ENCODE measurements around the gene TROAP. TPM values are rescaled to one million over a fixed set of nuclear protein-coding genes. Genes with fewer than 3 reads are reported as not detected.

The TROAP gene
- total RNA-seq, 2 donors from 2014 or later, result 60.5 to 87.4 TPM

- Mint-ChIP-seq H3K4me1 (peaks cover 12% of the 10 kb centered on the region), H3K9me3 (no peaks in the 10 kb centered on the region), H3K36me3 (ENCODE audit: low read depth) (peaks cover 18% of the 10 kb centered on the region), H3K27me3 (ENCODE audit: insufficient read depth) (peaks cover 11% of the 10 kb centered on the region), H3K27ac (peak overlapping the region; percentile 99), H3K4me3 (peak overlapping the region; percentile 99)
- Histone ChIP-seq H3K36me3 (ENCODE audit: control insufficient read depth, insufficient read depth, low read length) (peaks cover 27% of the 10 kb centered on the region), H3K27ac (ENCODE audit: low read depth, low read length) (no peak overlapping the region), H3K4me1 (ENCODE audit: control insufficient read depth, insufficient read depth, low read length) (peaks cover 4% of the 10 kb centered on the region), H3K9ac (ENCODE audit: extremely low read depth, low read length, poor library complexity, severe bottlenecking) (peak overlapping the region; percentile 84), H3K9me3 (ENCODE audit: control insufficient read depth, low read length) (no peaks in the 10 kb centered on the region), H3K4me3 (ENCODE audit: low read length) (peak overlapping the region; percentile 93), H3K27me3 (ENCODE audit: control insufficient read depth, insufficient read depth, low read length, poor library complexity, severe bottlenecking) (peaks cover 11% of the 10 kb centered on the region)
- TF ChIP-seq, protein P1, sequence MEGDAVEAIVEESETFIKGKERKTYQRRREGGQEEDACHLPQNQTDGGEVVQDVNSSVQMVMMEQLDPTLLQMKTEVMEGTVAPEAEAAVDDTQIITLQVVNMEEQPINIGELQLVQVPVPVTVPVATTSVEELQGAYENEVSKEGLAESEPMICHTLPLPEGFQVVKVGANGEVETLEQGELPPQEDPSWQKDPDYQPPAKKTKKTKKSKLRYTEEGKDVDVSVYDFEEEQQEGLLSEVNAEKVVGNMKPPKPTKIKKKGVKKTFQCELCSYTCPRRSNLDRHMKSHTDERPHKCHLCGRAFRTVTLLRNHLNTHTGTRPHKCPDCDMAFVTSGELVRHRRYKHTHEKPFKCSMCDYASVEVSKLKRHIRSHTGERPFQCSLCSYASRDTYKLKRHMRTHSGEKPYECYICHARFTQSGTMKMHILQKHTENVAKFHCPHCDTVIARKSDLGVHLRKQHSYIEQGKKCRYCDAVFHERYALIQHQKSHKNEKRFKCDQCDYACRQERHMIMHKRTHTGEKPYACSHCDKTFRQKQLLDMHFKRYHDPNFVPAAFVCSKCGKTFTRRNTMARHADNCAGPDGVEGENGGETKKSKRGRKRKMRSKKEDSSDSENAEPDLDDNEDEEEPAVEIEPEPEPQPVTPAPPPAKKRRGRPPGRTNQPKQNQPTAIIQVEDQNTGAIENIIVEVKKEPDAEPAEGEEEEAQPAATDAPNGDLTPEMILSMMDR (conservative IDR thresholded peaks at IDR 0.05), result no peak
- 14 to 20% methylated on average over 9 to 19 of the region's 19 CpGs for WGBS, 2 experiments (ENCODE audit: insufficient coverage in 1 of 2, insufficient read length in 1 of 2)
- DNase-seq, result no peak
These were observed 556 bp downstream of the TROAP start for GRCh38 chr12:49323524-49324097.

DNA sequence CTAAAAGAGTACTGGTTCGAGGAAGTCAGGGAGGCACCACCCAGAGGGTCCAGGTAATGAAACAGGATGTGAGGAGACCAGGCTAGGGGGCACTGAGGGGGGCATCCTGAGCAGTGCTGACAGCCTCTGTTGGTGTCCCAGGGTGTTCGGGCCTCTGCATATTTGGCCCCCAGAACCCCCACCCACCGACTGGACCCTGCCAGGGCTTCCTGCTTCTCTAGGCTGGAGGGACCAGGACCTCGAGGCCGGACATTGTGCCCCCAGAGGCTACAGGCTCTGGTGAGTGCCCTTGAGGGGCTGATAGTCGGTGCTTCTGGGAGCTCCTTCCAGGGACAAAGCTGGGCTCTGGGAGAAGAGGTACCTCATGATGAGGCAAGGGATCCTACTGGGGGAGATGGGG, 2.6 kb downstream of the TROAP start:
- Mint-ChIP-seq H3K36me3 (ENCODE audit: low read depth) (peaks cover 30% of the 10 kb centered on the region), H3K27me3 (ENCODE audit: insufficient read depth) (no peaks in the 10 kb centered on the region), H3K9me3 (no peaks in the 10 kb centered on the region), H3K27ac (no peak overlapping the region), H3K4me1 (peaks cover 12% of the 10 kb centered on the region), H3K4me3 (no peak overlapping the region)
- H3K27me3 ChIP-seq (ENCODE audit: control insufficient read depth, insufficient read depth, low read length, poor library complexity, severe bottlenecking), result no peaks in the 10 kb centered on the region
- WGBS, 2 experiments (ENCODE audit: insufficient coverage in 1 of 2, insufficient read length in 1 of 2), result 93 to 100% methylated on average over 1 to 6 of the region's 6 CpGs
- no peak overlapping the region for H3K9ac ChIP-seq (ENCODE audit: extremely low read depth, low read length, poor library complexity, severe bottlenecking)
- DNase-seq, result no peak
- H3K4me1 ChIP-seq (ENCODE audit: control insufficient read depth, insufficient read depth, low read length), result peaks cover 4% of the 10 kb centered on the region
- H3K27ac ChIP-seq (ENCODE audit: low read depth, low read length), result no peak overlapping the region
- peaks cover 46% of the 10 kb centered on the region for H3K36me3 ChIP-seq (ENCODE audit: control insufficient read depth, insufficient read depth, low read length)
- H3K9me3 ChIP-seq (ENCODE audit: control insufficient read depth, low read length), result no peaks in the 10 kb centered on the region
- no peak overlapping the region for H3K4me3 ChIP-seq (ENCODE audit: low read length)
- TF ChIP-seq, protein P1 (conservative IDR thresholded peaks at IDR 0.05), result no peak

DNA sequence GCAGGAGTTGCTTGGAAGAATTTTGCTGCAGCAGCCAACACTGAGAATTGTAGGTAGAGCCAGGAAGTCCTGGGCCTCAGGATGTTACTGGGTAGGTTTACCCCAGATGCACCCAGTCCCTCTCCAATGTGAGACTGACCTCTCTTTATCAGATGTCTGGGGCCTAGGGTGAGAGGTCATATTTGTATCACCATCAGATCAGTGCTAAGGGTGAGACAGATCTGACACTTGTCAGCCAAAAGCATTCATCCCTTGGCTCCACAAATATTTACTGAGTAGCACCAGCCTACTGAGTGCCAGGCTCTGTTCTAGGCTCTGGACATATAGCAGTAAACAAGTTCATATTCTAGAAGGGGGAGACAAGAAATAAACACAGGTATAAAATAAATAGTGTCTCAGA, 4.3 kb downstream of the TROAP start:
- Histone ChIP-seq H3K36me3 (ENCODE audit: control insufficient read depth, insufficient read depth, low read length) (peaks cover 53% of the 10 kb centered on the region), H3K4me1 (ENCODE audit: control insufficient read depth, insufficient read depth, low read length) (peaks cover 4% of the 10 kb centered on the region), H3K9me3 (ENCODE audit: control insufficient read depth, low read length) (no peaks in the 10 kb centered on the region), H3K27me3 (ENCODE audit: control insufficient read depth, insufficient read depth, low read length, poor library complexity, severe bottlenecking) (peaks cover 13% of the 10 kb centered on the region), H3K9ac (ENCODE audit: extremely low read depth, low read length, poor library complexity, severe bottlenecking) (no peak overlapping the region), H3K4me3 (ENCODE audit: low read length) (no peak overlapping the region), H3K27ac (ENCODE audit: low read depth, low read length) (no peak overlapping the region)
- TF ChIP-seq, protein P1 (conservative IDR thresholded peaks at IDR 0.05), result no peak
- Mint-ChIP-seq H3K4me1 (peaks cover 5% of the 10 kb centered on the region), H3K4me3 (no peak overlapping the region), H3K36me3 (ENCODE audit: low read depth) (peaks cover 30% of the 10 kb centered on the region), H3K27ac (no peak overlapping the region), H3K27me3 (ENCODE audit: insufficient read depth) (peaks cover 4% of the 10 kb centered on the region), H3K9me3 (no peaks in the 10 kb centered on the region)
- DNase-seq, result no peak

Measured in endodermal cell (in vitro differentiated cells).